HEK293 (cell line): ENCODE measurements around the gene CD68.

Source experiments
- CTCF ChIA-PET: fragments of 350-600 bp; formaldehyde crosslinking; extraction: SDS; loops from one replicate; lab custom pipeline; 2021; ENCODE audit warnings: antibody characterized with exemption; lab: Yijun Ruan, JAX
- POLR2A ChIA-PET: fragments of 300-600 bp; formaldehyde crosslinking; extraction: SDS; loops from one replicate; lab custom pipeline; 2020; ENCODE audit warnings: antibody characterized with exemption, inconsistent platforms; lab: Yijun Ruan, JAX
- H3K27ac ChIP-seq: fragments of 200-500 bp; sonication (Bioruptor generic); 2 replicates; pipeline ENCODE4 v1.5.1; 2014; ENCODE audit warnings: low read depth, low read length, control low read depth, inconsistent platforms; ENCODE audit errors: extremely low read depth
- H3K36me3 ChIP-seq, 2 experiments: fragments of 200-500 bp in 1 of 2; sonication (Bioruptor generic) in 1 of 2; 1 replicate in 1 of 2; 2 replicates in 1 of 2; pipeline ENCODE4 v1.5.1; 2014 to 2017; ENCODE audit warnings: inconsistent platforms in 2 of 2, low read length in 2 of 2; ENCODE audit not compliant: control insufficient read depth in 2 of 2, insufficient read depth in 1 of 2
- H3K4me1 ChIP-seq: fragments of 200-500 bp; sonication (Bioruptor generic); 2 replicates; pipeline ENCODE4 v1.5.1; 2014; ENCODE audit warnings: mild to moderate bottlenecking, low read length, inconsistent platforms; ENCODE audit not compliant: control insufficient read depth, insufficient read depth
- H3K4me3 ChIP-seq: 2 replicates; pipeline ENCODE4 v1.5.1; 2011; ENCODE audit warnings: low read depth, mild to moderate bottlenecking, control low read depth, low read length, moderate library complexity
- H3K9me3 ChIP-seq: fragments of 200-500 bp; sonication (Bioruptor generic); 2 replicates; pipeline ENCODE4 v1.5.1; 2014; ENCODE audit warnings: low read depth, low read length, inconsistent platforms; ENCODE audit not compliant: control insufficient read depth, insufficient read depth
- GLIS1 ChIP-seq: fragments of 450-650 bp; formaldehyde crosslinking; IDR thresholded peaks from 2 replicates; pipeline ENCODE4 v1.5.1; 2016; ENCODE audit warnings: missing biosample characterization, missing genetic modification characterization
- HOXA7 ChIP-seq: sonication (generic); formaldehyde crosslinking; IDR thresholded peaks from 2 replicates; pipeline ENCODE4 v1.8.1; 2022; ENCODE audit warnings: missing genetic modification reagents, borderline replicate concordance
- KLF9 ChIP-seq: fragments of 450-650 bp; formaldehyde crosslinking; IDR thresholded peaks from 2 replicates; pipeline ENCODE4 v1.5.1; 2016; ENCODE audit warnings: missing biosample characterization, missing genetic modification characterization, low read depth
- PRDM4 ChIP-seq: fragments of 450-650 bp; formaldehyde crosslinking; IDR thresholded peaks from 2 replicates; pipeline ENCODE4 v1.5.1; 2017; ENCODE audit warnings: missing biosample characterization, missing genetic modification characterization
- PRDM6 ChIP-seq: fragments of 450-650 bp; formaldehyde crosslinking; IDR thresholded peaks from 2 replicates; pipeline ENCODE4 v1.5.1; 2017; ENCODE audit warnings: missing biosample characterization, missing genetic modification characterization
- SP3 ChIP-seq: fragments of 450-650 bp; formaldehyde crosslinking; IDR thresholded peaks from 2 replicates; pipeline ENCODE4 v1.5.1; 2016; ENCODE audit warnings: missing biosample characterization, missing genetic modification characterization
- ZBTB26 ChIP-seq: fragments of 450-650 bp; formaldehyde crosslinking; optimal IDR thresholded peaks from 2 replicates; pipeline ENCODE3; 2016; ENCODE audit warnings: missing biosample characterization, mild to moderate bottlenecking, missing genetic modification characterization
- ZBTB6 ChIP-seq: fragments of 450-650 bp; formaldehyde crosslinking; IDR thresholded peaks from 2 replicates; pipeline ENCODE4 v1.5.1; 2017; ENCODE audit warnings: missing biosample characterization, missing genetic modification characterization
- ZBTB7A ChIP-seq: fragments of 450-650 bp; formaldehyde crosslinking; IDR thresholded peaks from 2 replicates; pipeline ENCODE4 v1.5.1; 2016; ENCODE audit warnings: low read depth, missing biosample characterization, missing genetic modification characterization
- ZNF157 ChIP-seq: fragments of 450-650 bp; formaldehyde crosslinking; IDR thresholded peaks from 2 replicates; pipeline ENCODE4 v1.5.1; 2016; ENCODE audit warnings: missing biosample characterization, missing genetic modification characterization
- ZNF223 ChIP-seq: fragments of 450-650 bp; formaldehyde crosslinking; IDR thresholded peaks from 2 replicates; pipeline ENCODE4 v1.5.1; 2016; ENCODE audit warnings: missing biosample characterization, missing genetic modification characterization
- ZNF26 ChIP-seq: fragments of 450-650 bp; formaldehyde crosslinking; IDR thresholded peaks from 2 replicates; pipeline ENCODE4 v1.5.1; 2016; ENCODE audit warnings: missing biosample characterization, missing genetic modification characterization
- ZNF513 ChIP-seq: fragments of 450-650 bp; IDR thresholded peaks from 2 replicates; pipeline ENCODE4 v1.5.1; 2018; ENCODE audit warnings: missing biosample characterization, missing genetic modification characterization
- ZNF555 ChIP-seq: fragments of 450-650 bp; formaldehyde crosslinking; conservative IDR thresholded peaks from 2 replicates; pipeline ENCODE4 v1.5.1; 2017; ENCODE audit warnings: missing biosample characterization, mild to moderate bottlenecking, missing genetic modification characterization, inconsistent platforms
- ZNF596 ChIP-seq: fragments of 450-650 bp; IDR thresholded peaks from 2 replicates; pipeline ENCODE4 v1.5.0; 2018; ENCODE audit warnings: missing biosample characterization, mild to moderate bottlenecking, missing genetic modification characterization, moderate library complexity
- ZNF677 ChIP-seq: fragments of 450-650 bp; IDR thresholded peaks from 2 replicates; pipeline ENCODE4 v1.5.0; 2018; ENCODE audit warnings: missing biosample characterization, mild to moderate bottlenecking, missing genetic modification characterization, moderate library complexity
- ZNF791 ChIP-seq: fragments of 450-650 bp; formaldehyde crosslinking; IDR thresholded peaks from 2 replicates; pipeline ENCODE4 v1.5.1; 2016; ENCODE audit warnings: missing biosample characterization, missing genetic modification characterization
- ZNF792 ChIP-seq: fragments of 450-650 bp; formaldehyde crosslinking; IDR thresholded peaks from 2 replicates; pipeline ENCODE4 v1.5.1; 2016; ENCODE audit warnings: missing biosample characterization, missing genetic modification characterization
- ZSCAN30 ChIP-seq: fragments of 450-650 bp; IDR thresholded peaks from 2 replicates; pipeline ENCODE4 v1.5.1; 2018; ENCODE audit warnings: missing biosample characterization, mild to moderate bottlenecking, missing genetic modification characterization, moderate library complexity
- ZSCAN4 ChIP-seq: fragments of 450-650 bp; formaldehyde crosslinking; IDR thresholded peaks from 2 replicates; pipeline ENCODE4 v1.5.1; 2017; ENCODE audit warnings: missing biosample characterization, missing genetic modification characterization
- ZXDB ChIP-seq: fragments of 450-650 bp; formaldehyde crosslinking; IDR thresholded peaks from 2 replicates; pipeline ENCODE4 v1.5.1; 2016; ENCODE audit warnings: missing biosample characterization, missing genetic modification characterization

Gene CD68

GRCh38 chr17:7572588-7573323 is 6.7 kb upstream of the CD68 start (continued):
- TF ChIP-seq HOXA7 (CRISPR knock-in tag) (no peak), ZBTB6 (tag by site-specific recombination) (no peak), ZSCAN4 (no peak), ZNF791 (tag by site-specific recombination) (no peak), ZNF596 (no peak), GLIS1 (tag by site-specific recombination) (no peak), ZXDB (tag by site-specific recombination) (0 out of 2 replicates have a peak, but pooled peaks have one; percentile 57), ZNF26 (no peak), ZNF223 (tag by site-specific recombination) (peak; percentile 57; the same call in 1 of the 2 replicates), PRDM6 (tag by site-specific recombination) (no peak)

- H3K27ac ChIP-seq: peak overlapping the region; percentile 98
- H3K4me3 ChIP-seq: peak overlapping the region; percentile 97
- POLR2A ChIA-PET: interaction anchor here (0.6 to 8.2 kb wide), 22 partner anchors 8 to 358 kb away, joined by 3 to 98 read pairs (median 4); partner anchors contain the start of genes ATP1B2, CNTROB, FXR2 and MPDU1
- peaks cover 65 to 86% of the 10 kb centered on the region in 2 experiments for H3K36me3 ChIP-seq
- H3K9me3 ChIP-seq: no peaks in the 10 kb centered on the region
- peaks cover 5% of the 10 kb centered on the region for H3K4me1 ChIP-seq
- CTCF ChIA-PET: interaction anchor here (0.7 to 1.1 kb wide), 4 partner anchors 10 to 114 kb away, joined by 3 to 6 read pairs (median 4); partner anchors contain the start of genes MPDU1, TP53 and WRAP53
- TF ChIP-seq SP3 (tag by site-specific recombination) (peak; percentile 93), ZNF555 (tag by site-specific recombination) (no peak), ZBTB26 (peak; percentile 94), ZNF157 (tag by site-specific recombination) (no peak), ZNF792 (tag by site-specific recombination) (peak; percentile 68; the same call in 1 of the 2 replicates), PRDM4 (peak; percentile 36; the same call in 1 of the 2 replicates), ZNF513 (no peak), KLF9 (tag by site-specific recombination) (peak; percentile 65; the same call in 1 of the 2 replicates), ZBTB6 (tag by site-specific recombination) (no peak), ZNF677 (tag by site-specific recombination) (no peak), ZBTB7A (tag by site-specific recombination) (peak; percentile 35; the same call in 1 of the 2 replicates), ZSCAN30 (tag by site-specific recombination) (no peak; the same call in 1 of the 2 replicates)
These were observed 5.9 kb upstream of the CD68 start for GRCh38 chr17:7573324-7574080.
